ENCODE results near the gene NEK6. TPM values are rescaled to one million over a fixed set of nuclear protein-coding genes. Genes with fewer than 3 reads are reported as not detected.

NEK6 gene
- polyA plus RNA-seq, 2 of the 4 experiments (the other 2 are of a cell fraction) = 26.1 to 33.7 TPM

GRCh38 chr9:124278054-124278540 is 20.3 kb downstream of the NEK6 start (continued):
- TF ChIP-seq, protein P1, sequence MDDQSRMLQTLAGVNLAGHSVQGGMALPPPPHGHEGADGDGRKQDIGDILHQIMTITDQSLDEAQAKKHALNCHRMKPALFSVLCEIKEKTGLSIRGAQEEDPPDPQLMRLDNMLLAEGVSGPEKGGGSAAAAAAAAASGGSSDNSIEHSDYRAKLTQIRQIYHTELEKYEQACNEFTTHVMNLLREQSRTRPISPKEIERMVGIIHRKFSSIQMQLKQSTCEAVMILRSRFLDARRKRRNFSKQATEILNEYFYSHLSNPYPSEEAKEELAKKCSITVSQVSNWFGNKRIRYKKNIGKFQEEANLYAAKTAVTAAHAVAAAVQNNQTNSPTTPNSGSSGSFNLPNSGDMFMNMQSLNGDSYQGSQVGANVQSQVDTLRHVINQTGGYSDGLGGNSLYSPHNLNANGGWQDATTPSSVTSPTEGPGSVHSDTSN (IDR thresholded peaks at IDR 0.05) = no peak

DNA sequence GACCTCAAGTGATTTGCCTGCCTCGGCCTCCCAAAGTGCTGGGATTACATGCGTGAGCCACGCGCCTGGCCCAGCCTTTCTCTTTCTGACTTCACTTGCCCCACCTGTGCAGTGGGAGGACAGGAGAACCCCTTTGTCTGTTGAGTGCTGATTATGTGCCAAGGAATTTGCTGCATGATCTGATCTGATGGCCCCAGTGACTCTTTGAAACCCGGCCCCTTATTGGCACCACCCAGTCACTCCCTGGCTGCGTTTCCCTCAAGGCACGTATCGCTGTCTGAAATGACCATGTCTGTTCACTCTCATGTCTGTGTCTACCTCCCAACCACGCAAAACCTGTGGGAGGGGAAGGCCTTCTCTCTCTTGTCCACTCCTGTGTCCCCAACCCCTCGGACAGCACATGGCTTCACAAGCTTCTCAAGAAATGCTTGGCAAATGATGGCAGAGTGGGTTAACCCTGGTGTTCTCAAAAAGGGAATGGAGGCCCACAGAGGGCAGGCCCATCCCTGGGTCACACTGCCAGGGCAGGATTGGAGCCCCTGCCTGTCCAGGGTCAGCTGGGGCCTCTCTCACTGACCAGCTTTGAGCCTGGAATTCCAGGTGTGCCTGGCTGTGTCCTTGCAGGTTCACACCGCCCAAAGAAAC is 21.9 kb downstream of the NEK6 start:
- no peak for FAIRE-seq
- H3K27ac ChIP-seq = peak overlapping the region; percentile 51 to 89

GRCh38 chr9:124280176-124280691 is 22.5 kb downstream of the NEK6 start:
- H3K4me1 ChIP-seq = peaks cover 60% of the 10 kb centered on the region
- H3K4me3 ChIP-seq = no peak overlapping the region
- H3K9me3 ChIP-seq = no peaks in the 10 kb centered on the region
- 87% methylated on average over 16 of the region's 16 CpGs for WGBS (ENCODE audit: missing lambda C conversion rate)
- ATAC-seq (no peak), DNase-seq (ENCODE audit: low read depth in 1 of 2, low spot score in 1 of 2) (no peak), FAIRE-seq (no peak)
- POLR2A ChIA-PET = no interaction called here
- H3K4me2 ChIP-seq = 0 out of 3 replicates have a peak overlapping the region, but pooled peaks have one; percentile 18
- TF ChIP-seq, protein P1 (IDR thresholded peaks at IDR 0.05) = no peak
- TF ChIP-seq MAFK (IDR thresholded peaks at IDR 0.05; ENCODE audit: partially characterized antibody) (no peak), RFX5 (IDR thresholded peaks at IDR 0.05) (no peak), EHMT2 (IDR thresholded peaks at IDR 0.05; ENCODE audit: low read depth) (no peak), SREBF2 (IDR thresholded peaks at IDR 0.05) (no peak), JUNB (IDR thresholded peaks at IDR 0.05) (no peak)
- TF ChIP-seq, protein P2, sequence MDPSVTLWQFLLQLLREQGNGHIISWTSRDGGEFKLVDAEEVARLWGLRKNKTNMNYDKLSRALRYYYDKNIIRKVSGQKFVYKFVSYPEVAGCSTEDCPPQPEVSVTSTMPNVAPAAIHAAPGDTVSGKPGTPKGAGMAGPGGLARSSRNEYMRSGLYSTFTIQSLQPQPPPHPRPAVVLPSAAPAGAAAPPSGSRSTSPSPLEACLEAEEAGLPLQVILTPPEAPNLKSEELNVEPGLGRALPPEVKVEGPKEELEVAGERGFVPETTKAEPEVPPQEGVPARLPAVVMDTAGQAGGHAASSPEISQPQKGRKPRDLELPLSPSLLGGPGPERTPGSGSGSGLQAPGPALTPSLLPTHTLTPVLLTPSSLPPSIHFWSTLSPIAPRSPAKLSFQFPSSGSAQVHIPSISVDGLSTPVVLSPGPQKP (IDR thresholded peaks at IDR 0.05; ENCODE audit: low read depth, low read length) = no peak
- CTCF ChIA-PET = interaction anchor here (0.8 to 1.6 kb wide), 5 partner anchors 10 to 154 kb away, joined by 3 to 4 read pairs (median 3); no protein-coding TSS in a partner anchor
- H3K27ac ChIP-seq = peak overlapping the region; percentile 51 to 89; a peak in 5 of 6 replicates

More for the DNA sequence above, 21.9 kb downstream of the NEK6 start:
- H3K4me3 ChIP-seq = no peak overlapping the region
- no peak for ATAC-seq
- 0 out of 3 replicates have a peak overlapping the region, but pooled peaks have one; percentile 18 for H3K4me2 ChIP-seq
- no peak for TF ChIP-seq BHLHE40 (IDR thresholded peaks at IDR 0.05; ENCODE audit: low read depth, low read length)
- POLR2A ChIA-PET = no interaction called here
- WGBS (ENCODE audit: missing lambda C conversion rate) = 96% methylated on average over 11 of the region's 11 CpGs
- H3K9me3 ChIP-seq = no peaks in the 10 kb centered on the region
- CTCF ChIA-PET = interaction anchor here (1.1 to 1.6 kb wide), 3 partner anchors 9 to 153 kb away, joined by 3 to 4 read pairs (median 3); no protein-coding TSS in a partner anchor
- DNase-seq (ENCODE audit: low read depth in 1 of 2, low spot score in 1 of 2) = no peak
- H3K4me1 ChIP-seq = peaks cover 54% of the 10 kb centered on the region

DNA sequence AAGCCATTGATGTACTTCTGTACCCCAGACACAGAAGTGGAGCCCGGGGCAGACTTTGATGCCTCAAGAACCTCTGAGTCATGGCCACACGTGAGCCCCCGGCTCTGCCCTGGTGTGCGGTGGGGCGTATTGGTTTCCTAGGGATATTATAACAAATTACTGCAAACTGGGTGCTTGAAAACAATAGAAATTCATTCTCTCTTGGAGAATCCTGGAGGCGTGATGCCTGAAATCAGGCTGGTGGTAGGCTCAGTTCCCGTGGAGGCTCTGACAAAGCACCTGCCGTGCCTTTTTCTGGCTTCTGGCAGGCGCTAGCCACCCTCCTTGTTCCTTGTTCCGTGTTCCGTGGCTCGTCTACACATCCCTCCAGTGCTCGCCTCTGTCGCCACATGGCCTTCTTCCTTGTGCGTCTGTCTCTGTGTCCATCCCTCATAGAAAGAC is 24.2 kb downstream of the NEK6 start:
- DNase-seq (ENCODE audit: low read depth in 1 of 2, low spot score in 1 of 2) (no peak), FAIRE-seq (no peak), ATAC-seq (no peak)
- Histone ChIP-seq H3K4me3 (no peak overlapping the region), H3K4me2 (no peak overlapping the region; the same call in 2 of the 3 replicates), H3K4me1 (peaks cover 77% of the 10 kb centered on the region), H3K9me3 (no peaks in the 10 kb centered on the region), H3K27ac (peak overlapping the region; percentile 79 to 89; a peak in 4 of 6 replicates)
- TF ChIP-seq PHF8 (IDR thresholded peaks at IDR 0.05; ENCODE audit: borderline replicate concordance, low read depth) (no peak), CTCF (IDR thresholded peaks at IDR 0.05) (no peak)
- WGBS (ENCODE audit: missing lambda C conversion rate) = 81% methylated on average over 15 of the region's 15 CpGs
- POLR2A ChIA-PET = no interaction called here
- CTCF ChIA-PET = no interaction called here
